SK-N-SH (cell line): ENCODE results near the gene RAPGEF4. TPM values are rescaled to one million over a fixed set of nuclear protein-coding genes. Genes with fewer than 3 reads are reported as not detected.

ENCODE experiments used
- CTCF ChIA-PET: fragments of 300-600, 350-600 bp; formaldehyde crosslinking; extraction: SDS; loops from one replicate; lab custom pipeline; 2021; lab: Yijun Ruan, JAX
- POLR2A ChIA-PET: fragments of 350-600 bp; sonication (Branson Sonifier 250); formaldehyde crosslinking; extraction: SDS; loops from one replicate; lab custom pipeline; 2020; ENCODE audit warnings: antibody characterized with exemption, inconsistent platforms; lab: Yijun Ruan, JAX
- DNase-seq: peaks from one replicate; pipeline ENCODE4 v3.0.0; 2012
- H2AFZ ChIP-seq: fragments of 200-600 bp; sonication (generic); 2 replicates; pipeline ENCODE4 v1.8.1; 2016; ENCODE audit warnings: antibody characterized with exemption, mild to moderate bottlenecking, low read depth
- H3F3A ChIP-seq: fragments of 200-600 bp; sonication (generic); replicated peaks from 2 replicates; pipeline ENCODE3; 2016; ENCODE audit warnings: antibody characterized with exemption, mild to moderate bottlenecking; ENCODE audit not compliant: insufficient read depth
- H3K27ac ChIP-seq, 2 experiments: fragments of 200-500 bp in 1 of 2; fragments of 200-600 bp in 1 of 2; sonication (Bioruptor generic) in 1 of 2; sonication (generic), shearing (Covaris generic) in 1 of 2; 2 replicates each; pipeline versions ENCODE4 v1.5.1 to v1.6.1; 2014 to 2016; ENCODE audit warnings: low read depth in 2 of 2, inconsistent platforms in 1 of 2, low read length in 1 of 2, mild to moderate bottlenecking in 1 of 2, mixed read lengths in 1 of 2
- H3K27me3 ChIP-seq: fragments of 200-600 bp; sonication (generic), shearing (Covaris generic); 2 replicates; pipeline ENCODE4 v1.6.1; 2016; ENCODE audit warnings: mixed run types; ENCODE audit not compliant: insufficient read depth
- H3K36me3 ChIP-seq, 2 experiments: fragments of 200-500 bp in 1 of 2; fragments of 200-600 bp in 1 of 2; sonication (Bioruptor generic) in 1 of 2; sonication (generic) in 1 of 2; replicated peaks in 1 of 2; 2 replicates each; pipeline versions ENCODE3 to v1.5.1; 2014 to 2016; ENCODE audit warnings: low read length in 1 of 2, mild to moderate bottlenecking in 1 of 2; ENCODE audit not compliant: insufficient read depth in 2 of 2, control insufficient read depth in 1 of 2
- H3K4me1 ChIP-seq, 2 experiments: fragments of 200-500 bp in 1 of 2; fragments of 200-600 bp in 1 of 2; sonication (Bioruptor generic) in 1 of 2; sonication (generic), shearing (Covaris generic) in 1 of 2; 2 replicates each; pipeline versions ENCODE4 v1.5.1 to v1.6.1; 2014 to 2016; ENCODE audit warnings: low read depth in 1 of 2, low read length in 1 of 2, mixed run types in 1 of 2; ENCODE audit not compliant: insufficient read depth in 2 of 2, control insufficient read depth in 1 of 2
- H3K4me2 ChIP-seq: fragments of 200-600 bp; sonication (generic), shearing (Covaris generic); 2 replicates; pipeline ENCODE4 v1.6.1; 2017; ENCODE audit warnings: mixed run types
- H3K4me3 ChIP-seq, 2 experiments: fragments of 200-500 bp in 1 of 2; fragments of 200-600 bp in 1 of 2; sonication (Bioruptor generic) in 1 of 2; sonication (generic), shearing (Covaris generic) in 1 of 2; 2 replicates each; pipeline versions ENCODE4 v1.5.1 to v1.8.1; 2014 to 2016; ENCODE audit warnings: low read depth in 2 of 2, inconsistent platforms in 1 of 2, low read length in 1 of 2, mild to moderate bottlenecking in 1 of 2, mixed read lengths in 1 of 2, moderate library complexity in 1 of 2
- H3K79me2 ChIP-seq: fragments of 200-600 bp; sonication (generic); 2 replicates; pipeline ENCODE4 v1.8.1; 2017; ENCODE audit warnings: mild to moderate bottlenecking; ENCODE audit not compliant: insufficient read depth
- H3K9ac ChIP-seq: fragments of 200-600 bp; sonication (generic); 2 replicates; pipeline ENCODE4 v1.6.1; 2017; ENCODE audit warnings: mixed run types
- H3K9me2 ChIP-seq: fragments of 200-600 bp; sonication (generic); 2 replicates; pipeline ENCODE4 v1.6.1; 2017; ENCODE audit warnings: mixed run types
- H3K9me3 ChIP-seq: fragments of 200-600 bp; sonication (generic); 2 replicates; pipeline ENCODE4 v1.6.1; 2017; ENCODE audit warnings: mixed run types, mild to moderate bottlenecking, moderate library complexity
- H4K20me1 ChIP-seq: fragments of 200-600 bp; sonication (generic); 2 replicates; pipeline ENCODE4 v1.6.1; 2017; ENCODE audit warnings: mild to moderate bottlenecking, mixed run types; ENCODE audit not compliant: insufficient read depth
- CHD2 ChIP-seq: fragments of 150-350 bp; IDR thresholded peaks from 2 replicates; pipeline ENCODE4 v1.6.1; 2018; ENCODE audit warnings: low read length; ENCODE audit not compliant: partially characterized antibody
- CTCF ChIP-seq: fragments of 200-600 bp; sonication (generic); IDR thresholded peaks from 2 replicates; pipeline ENCODE4 v1.6.1; 2017; ENCODE audit warnings: antibody characterized with exemption, mild to moderate bottlenecking, moderate library complexity
- EZH2phosphoT487 ChIP-seq: fragments of 200-600 bp; sonication (generic); IDR thresholded peaks from 2 replicates; pipeline ENCODE4 v1.6.1; 2017; ENCODE audit warnings: low read depth, mixed run types, mild to moderate bottlenecking, antibody characterized with exemption, moderate library complexity, borderline replicate concordance
- FOSL2 ChIP-seq: IDR thresholded peaks from 2 replicates; pipeline ENCODE4 v1.4.0; 2012; ENCODE audit warnings: low read depth, mild to moderate bottlenecking, moderate library complexity, borderline replicate concordance
- FOXJ3 ChIP-seq: sonication (generic); formaldehyde crosslinking; IDR thresholded peaks from 2 replicates; pipeline ENCODE4 v1.5.1; 2020; ENCODE audit warnings: mild to moderate bottlenecking, missing genetic modification reagents
- GATA2 ChIP-seq: sonication (generic); formaldehyde crosslinking; IDR thresholded peaks from 2 replicates; pipeline ENCODE4 v1.5.0; 2020; ENCODE audit warnings: mild to moderate bottlenecking, missing genetic modification reagents
- IRF3 ChIP-seq: fragments of 150-350 bp; IDR thresholded peaks from 2 replicates; pipeline ENCODE4 v1.6.1; 2016; ENCODE audit warnings: mild to moderate bottlenecking, low read depth, low read length
- JUND ChIP-seq: IDR thresholded peaks from 2 replicates; pipeline ENCODE4 v1.4.0; 2012
- MAX ChIP-seq: IDR thresholded peaks from 2 replicates; pipeline ENCODE4 v1.4.0; 2012; ENCODE audit warnings: low read depth
- MXI1 ChIP-seq: IDR thresholded peaks from 2 replicates; pipeline ENCODE4 v1.6.1; 2012; ENCODE audit warnings: mild to moderate bottlenecking, low read depth, low read length, improper control_type of control experiment
- NRF1 ChIP-seq: IDR thresholded peaks from 2 replicates; pipeline ENCODE4 v1.6.1; 2012; ENCODE audit warnings: low read depth, mild to moderate bottlenecking, low read length
- PBX3 ChIP-seq: IDR thresholded peaks from 2 replicates; pipeline ENCODE4; 2012
- RAD21 ChIP-seq: IDR thresholded peaks from 2 replicates; pipeline ENCODE4 v1.6.1; 2012; ENCODE audit warnings: mild to moderate bottlenecking, low read length
- RCOR1 ChIP-seq: fragments of 150-350 bp; IDR thresholded peaks from 2 replicates; pipeline ENCODE4 v1.6.1; 2017; ENCODE audit warnings: antibody characterized with exemption, low read length
- REST ChIP-seq: IDR thresholded peaks from 2 replicates; pipeline ENCODE4 v1.6.1; 2012; ENCODE audit warnings: mild to moderate bottlenecking, low read depth, low read length, moderate library complexity
- RFX5 ChIP-seq: IDR thresholded peaks from 2 replicates; pipeline ENCODE4 v1.6.1; 2012; ENCODE audit warnings: mild to moderate bottlenecking, improper control_type of control experiment, low read length
- SMC3 ChIP-seq: IDR thresholded peaks from 2 replicates; pipeline ENCODE4 v1.6.1; 2012; ENCODE audit warnings: low read depth, low read length, improper control_type of control experiment
- USF1 ChIP-seq: IDR thresholded peaks from 2 replicates; pipeline ENCODE4 v1.4.0; 2012; ENCODE audit warnings: low read depth, borderline replicate concordance
- YY1 ChIP-seq: IDR thresholded peaks from 2 replicates; pipeline ENCODE4 v1.4.0; 2012; ENCODE audit warnings: low read depth, mild to moderate bottlenecking
- ZBTB33 ChIP-seq: IDR thresholded peaks from 2 replicates; pipeline ENCODE4 v1.4.0; 2012; ENCODE audit warnings: low read depth, borderline replicate concordance
- WGBS: methylation state at CpG from one replicate; pipeline ENCODE4 v1.1.6; 2017; ENCODE audit warnings: low lambda C conversion rate; 5-methylcytosine and 5-hydroxymethylcytosine counted together
- polyA plus RNA-seq, 3 experiments: library from polyadenylated mRNA; depleted of rRNA; stranded (reverse); fragments of >200 nt; gene quantifications; 2 replicates each; pipeline ENCODE4 v1.2.3, GENCODE V29; 2012

RAPGEF4 gene
- polyA plus RNA-seq, 1 of the 3 experiments (the other 2 are of a cell fraction): 0.30 TPM

GRCh38 chr2:172845028-172845630 is 109.5 kb downstream of the RAPGEF4 start:
- Histone ChIP-seq H3K4me1 (peaks cover 0 to 48% of the 10 kb centered on the region in 2 experiments; a peak in 2 of 4 replicates), H3K9me3 (no peaks in the 10 kb centered on the region)
- TF ChIP-seq RAD21 (no peak), IRF3 (no peak), NRF1 (no peak), FOSL2 (no peak), EZH2phosphoT487 (no peak), REST (no peak), USF1 (no peak), CHD2 (no peak), FOXJ3 (CRISPR knock-in tag) (no peak), RFX5 (no peak), JUND (no peak), YY1 (no peak), RCOR1 (no peak), MXI1 (no peak), CTCF (no peak), SMC3 (no peak), MAX (no peak), GATA2 (CRISPR knock-in tag) (no peak), ZBTB33 (no peak), PBX3 (no peak)
- TF ChIP-seq, all 33 proteins: peak for 0
- peak overlapping the region in 1 of 2 experiments; percentile 60; a peak in 2 of 4 replicates for H3K27ac ChIP-seq
- H3K27me3 ChIP-seq: no peaks in the 10 kb centered on the region
- no peaks in the 10 kb centered on the region for H3K79me2 ChIP-seq
- POLR2A ChIA-PET: no interaction called here
- no peak for DNase-seq
- no peaks in the 10 kb centered on the region for H4K20me1 ChIP-seq
- H3K9me2 ChIP-seq: no peaks in the 10 kb centered on the region
- no peak overlapping the region for H3K4me3 ChIP-seq
- no peaks in the 10 kb centered on the region for H3F3A ChIP-seq
- no peak overlapping the region for H3K4me2 ChIP-seq
- no peak overlapping the region for H3K9ac ChIP-seq
- H2AFZ ChIP-seq: no peak overlapping the region
- CTCF ChIA-PET: interaction anchor here (0.6 to 6.9 kb wide), 5 partner anchors 11 to 86 kb away, joined by 3 to 55 read pairs (median 5); no protein-coding TSS in a partner anchor
- 58% methylated on average over 2 of the region's 2 CpGs for WGBS
- H3K36me3 ChIP-seq: no peaks in the 10 kb centered on the region
